LNCaP clone FGC (cell line): ENCODE measurements around the gene TNK2.

ENCODE experiments used
- DNase-seq: peaks from one replicate; pipeline ENCODE4 v3.0.0-alpha.2; 2011; ENCODE audit warnings: low read depth
- H3K4me3 ChIP-seq: 2 replicates; pipeline ENCODE4 v1.5.1; 2011; ENCODE audit warnings: mild to moderate bottlenecking, low read depth, low read length, control low read depth
- CTCF ChIP-seq: IDR thresholded peaks from 2 replicates; pipeline ENCODE4 v1.5.1; 2012; ENCODE audit warnings: mild to moderate bottlenecking; ENCODE audit not compliant: control insufficient read depth, insufficient read depth; ENCODE audit errors: extremely low read depth

The TNK2 gene

GRCh38 chr3:195896361-195897080, 11.8 kb downstream of the TNK2 start:
- DNase-seq: no peak
- peak overlapping the region; percentile 67 for H3K4me3 ChIP-seq
- TF ChIP-seq CTCF: no peak

GRCh38 chr3:195895861-195896360, 12.4 kb downstream of the TNK2 start:
- peak overlapping the region; percentile 67 for H3K4me3 ChIP-seq
- DNase-seq: no peak
- no peak for TF ChIP-seq CTCF

DNA sequence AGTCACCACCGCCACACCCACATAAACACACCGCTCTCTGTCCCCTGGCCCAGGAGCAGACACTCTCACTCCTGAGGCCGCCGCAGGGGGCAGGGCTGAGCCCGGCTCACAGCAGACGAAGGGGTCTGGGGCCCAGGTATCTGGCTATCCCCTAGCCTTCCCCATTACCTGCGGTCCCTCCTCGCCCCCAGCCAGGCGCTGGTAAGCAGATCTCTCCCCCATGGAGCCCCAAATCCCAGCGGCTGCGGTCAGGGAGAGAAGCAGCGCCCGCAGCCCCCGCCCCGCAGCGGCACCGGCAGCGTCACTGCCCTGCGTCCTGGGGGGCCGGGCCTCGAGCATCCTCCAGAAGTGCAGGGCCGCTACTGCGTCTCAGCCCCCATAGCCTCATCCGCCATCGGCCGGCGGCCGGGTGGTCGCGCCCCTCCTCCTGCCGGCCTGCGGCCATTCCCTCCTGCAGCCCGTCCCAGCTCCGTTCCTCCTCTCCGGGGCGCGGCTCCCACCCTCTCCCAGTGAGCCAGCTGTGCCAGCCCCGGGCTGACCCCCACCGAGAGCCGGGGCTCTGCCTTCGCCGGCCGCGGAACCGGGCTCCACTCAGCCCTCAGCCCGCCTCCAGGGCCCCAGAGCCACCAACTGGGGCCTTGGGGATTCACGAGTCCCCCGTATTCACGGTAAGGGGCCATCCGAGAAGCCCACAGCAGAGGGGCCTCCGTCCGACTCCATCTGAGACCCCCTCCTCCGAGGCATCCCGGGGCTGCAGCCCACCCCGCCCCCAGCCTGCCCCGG, 13.1 kb downstream of the TNK2 start:
- H3K4me3 ChIP-seq: peak overlapping the region; percentile 67
- peak; percentile 45; the same call in 1 of the 2 replicates for TF ChIP-seq CTCF
- DNase-seq: no peak

DNA sequence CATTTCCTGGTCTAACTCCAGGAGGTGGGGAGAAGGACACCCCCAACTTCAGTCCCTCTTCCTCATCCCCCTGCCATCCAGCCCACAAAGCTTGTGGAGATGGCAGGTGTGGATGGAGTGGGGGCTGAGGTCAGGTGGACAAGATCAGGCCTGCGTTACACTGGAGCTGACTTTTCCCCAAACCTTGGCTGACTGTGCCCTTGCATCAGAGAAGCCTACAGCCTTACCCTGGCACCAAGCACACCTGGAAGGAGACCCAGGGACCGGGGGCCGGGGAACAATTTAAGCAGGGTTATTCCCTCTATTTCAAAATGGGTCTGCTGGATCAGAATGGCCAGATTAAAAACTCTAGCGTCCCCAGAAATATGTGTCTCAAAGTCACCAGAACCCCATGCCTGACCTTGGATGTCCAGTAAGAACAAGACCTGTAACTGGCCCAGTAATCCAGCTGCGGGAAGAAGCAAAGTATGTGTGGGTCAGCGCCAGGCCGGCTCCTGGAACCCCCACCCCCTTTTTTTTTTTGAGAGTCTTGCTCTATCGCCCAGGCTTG, 14.4 kb downstream of the TNK2 start:
- no peak for DNase-seq
- no peak overlapping the region for H3K4me3 ChIP-seq
- TF ChIP-seq CTCF: no peak

DNA sequence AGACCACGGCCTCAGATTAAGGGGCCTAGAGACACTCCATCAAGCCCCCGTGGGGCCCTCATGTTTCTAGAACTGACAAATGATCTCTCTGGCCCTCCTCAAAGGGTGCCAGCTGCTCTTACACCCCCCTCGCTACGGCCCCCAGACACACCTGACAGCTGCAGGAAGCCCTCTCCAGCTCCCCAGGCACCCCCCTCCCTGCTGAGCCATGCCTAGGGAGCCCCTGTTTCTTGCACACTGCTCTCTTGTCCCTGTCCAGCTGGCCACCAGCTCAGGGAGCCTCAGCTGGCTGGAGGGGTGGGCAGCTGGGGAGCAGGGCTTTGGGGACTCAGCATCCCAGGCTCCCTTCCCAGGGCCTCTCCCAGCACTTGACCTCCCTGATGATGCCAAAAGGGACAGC, 14.8 kb downstream of the TNK2 start:
- DNase-seq: no peak

GRCh38 chr3:195893044-195893395, 15.3 kb downstream of the TNK2 start:
- H3K4me3 ChIP-seq: no peak overlapping the region
- DNase-seq: no peak
- no peak for TF ChIP-seq CTCF

More for the DNA sequence above, 14.8 kb downstream of the TNK2 start:
- TF ChIP-seq CTCF: no peak
- H3K4me3 ChIP-seq: no peak overlapping the region
